Measurements from ENCODE around the gene GIGYF2.
A peak's percentile ranks its signal among the peaks of the same experiment; 100 is the strongest.

Gene GIGYF2

DNA sequence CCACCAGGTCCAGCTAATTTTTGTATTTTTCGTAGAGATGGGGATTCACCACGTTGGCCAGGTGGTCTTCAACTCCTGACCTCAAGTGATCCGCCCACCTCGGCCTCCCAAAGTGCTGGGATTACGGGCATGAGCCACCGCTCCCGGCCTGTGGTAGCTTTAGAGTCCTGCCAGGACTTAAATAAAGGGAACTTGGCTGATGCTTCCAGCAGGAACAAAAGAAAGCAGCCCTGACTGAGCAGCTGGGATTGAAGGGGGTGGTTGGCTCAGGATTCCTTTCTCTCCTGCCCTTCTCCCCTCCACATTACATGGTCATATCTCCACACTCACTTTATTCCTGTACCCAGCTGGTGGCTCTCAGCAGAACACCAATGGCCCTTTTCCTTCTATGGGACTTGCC is 43.7 kb upstream of the GIGYF2 start:
- no peak for ATAC-seq
- TF ChIP-seq ZNF8 (CRISPR knock-in tag; IDR thresholded peaks at IDR 0.05) (no peak), TOX (CRISPR knock-in tag; IDR thresholded peaks at IDR 0.05; ENCODE audit: borderline replicate concordance) (no peak), ZNF565 (CRISPR knock-in tag; conservative IDR thresholded peaks at IDR 0.05; ENCODE audit: low read depth) (no peak), ISL1 (CRISPR knock-in tag; IDR thresholded peaks at IDR 0.05) (no peak), ZC3H10 (CRISPR knock-in tag; IDR thresholded peaks at IDR 0.05) (no peak), SNAI2 (CRISPR knock-in tag; IDR thresholded peaks at IDR 0.05) (no peak)
- TF ChIP-seq, protein P1, sequence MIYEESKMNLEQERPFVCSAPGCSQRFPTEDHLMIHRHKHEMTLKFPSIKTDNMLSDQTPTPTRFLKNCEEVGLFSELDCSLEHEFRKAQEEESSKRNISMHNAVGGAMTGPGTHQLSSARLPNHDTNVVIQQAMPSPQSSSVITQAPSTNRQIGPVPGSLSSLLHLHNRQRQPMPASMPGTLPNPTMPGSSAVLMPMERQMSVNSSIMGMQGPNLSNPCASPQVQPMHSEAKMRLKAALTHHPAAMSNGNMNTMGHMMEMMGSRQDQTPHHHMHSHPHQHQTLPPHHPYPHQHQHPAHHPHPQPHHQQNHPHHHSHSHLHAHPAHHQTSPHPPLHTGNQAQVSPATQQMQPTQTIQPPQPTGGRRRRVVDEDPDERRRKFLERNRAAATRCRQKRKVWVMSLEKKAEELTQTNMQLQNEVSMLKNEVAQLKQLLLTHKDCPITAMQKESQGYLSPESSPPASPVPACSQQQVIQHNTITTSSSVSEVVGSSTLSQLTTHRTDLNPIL (CRISPR knock-in tag; IDR thresholded peaks at IDR 0.05; ENCODE audit: low read depth) = no peak

DNA sequence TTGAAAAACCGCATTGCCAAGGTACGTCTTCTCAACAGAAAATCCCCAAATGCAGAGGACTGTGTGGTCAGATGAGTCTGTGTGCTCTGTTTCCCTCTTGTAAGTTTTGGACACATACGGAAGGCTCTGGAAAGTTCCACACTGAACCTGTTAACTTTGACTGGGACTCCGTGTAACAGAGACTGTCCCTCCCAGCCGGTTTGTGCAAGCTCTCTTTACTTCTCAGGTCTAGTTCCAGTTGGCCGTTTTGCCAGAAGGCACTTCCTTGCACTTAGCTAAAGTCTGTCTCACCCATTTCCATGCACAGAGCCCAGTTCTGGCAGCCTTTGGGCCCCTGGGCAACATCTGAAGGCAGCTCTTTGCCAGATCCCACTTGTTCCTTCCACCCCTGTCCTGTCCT is 41.7 kb upstream of the GIGYF2 start:
- TF ChIP-seq TOX (CRISPR knock-in tag; IDR thresholded peaks at IDR 0.05; ENCODE audit: borderline replicate concordance) (no peak), RARB (CRISPR knock-in tag; IDR thresholded peaks at IDR 0.05) (no peak), ZNF8 (CRISPR knock-in tag; IDR thresholded peaks at IDR 0.05) (no peak), ZFP30 (CRISPR knock-in tag; IDR thresholded peaks at IDR 0.05) (no peak), ISL1 (CRISPR knock-in tag; IDR thresholded peaks at IDR 0.05) (no peak), GLIS3 (CRISPR knock-in tag; IDR thresholded peaks at IDR 0.05) (no peak)
- TF ChIP-seq, protein P2, sequence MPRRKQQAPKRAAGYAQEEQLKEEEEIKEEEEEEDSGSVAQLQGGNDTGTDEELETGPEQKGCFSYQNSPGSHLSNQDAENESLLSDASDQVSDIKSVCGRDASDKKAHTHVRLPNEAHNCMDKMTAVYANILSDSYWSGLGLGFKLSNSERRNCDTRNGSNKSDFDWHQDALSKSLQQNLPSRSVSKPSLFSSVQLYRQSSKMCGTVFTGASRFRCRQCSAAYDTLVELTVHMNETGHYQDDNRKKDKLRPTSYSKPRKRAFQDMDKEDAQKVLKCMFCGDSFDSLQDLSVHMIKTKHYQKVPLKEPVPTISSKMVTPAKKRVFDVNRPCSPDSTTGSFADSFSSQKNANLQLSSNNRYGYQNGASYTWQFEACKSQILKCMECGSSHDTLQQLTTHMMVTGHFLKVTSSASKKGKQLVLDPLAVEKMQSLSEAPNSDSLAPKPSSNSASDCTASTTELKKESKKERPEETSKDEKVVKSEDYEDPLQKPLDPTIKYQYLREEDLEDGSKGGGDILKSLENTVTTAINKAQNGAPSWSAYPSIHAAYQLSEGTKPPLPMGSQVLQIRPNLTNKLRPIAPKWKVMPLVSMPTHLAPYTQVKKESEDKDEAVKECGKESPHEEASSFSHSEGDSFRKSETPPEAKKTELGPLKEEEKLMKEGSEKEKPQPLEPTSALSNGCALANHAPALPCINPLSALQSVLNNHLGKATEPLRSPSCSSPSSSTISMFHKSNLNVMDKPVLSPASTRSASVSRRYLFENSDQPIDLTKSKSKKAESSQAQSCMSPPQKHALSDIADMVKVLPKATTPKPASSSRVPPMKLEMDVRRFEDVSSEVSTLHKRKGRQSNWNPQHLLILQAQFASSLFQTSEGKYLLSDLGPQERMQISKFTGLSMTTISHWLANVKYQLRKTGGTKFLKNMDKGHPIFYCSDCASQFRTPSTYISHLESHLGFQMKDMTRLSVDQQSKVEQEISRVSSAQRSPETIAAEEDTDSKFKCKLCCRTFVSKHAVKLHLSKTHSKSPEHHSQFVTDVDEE (CRISPR knock-in tag; IDR thresholded peaks at IDR 0.05) = no peak
- ATAC-seq = no peak

DNA sequence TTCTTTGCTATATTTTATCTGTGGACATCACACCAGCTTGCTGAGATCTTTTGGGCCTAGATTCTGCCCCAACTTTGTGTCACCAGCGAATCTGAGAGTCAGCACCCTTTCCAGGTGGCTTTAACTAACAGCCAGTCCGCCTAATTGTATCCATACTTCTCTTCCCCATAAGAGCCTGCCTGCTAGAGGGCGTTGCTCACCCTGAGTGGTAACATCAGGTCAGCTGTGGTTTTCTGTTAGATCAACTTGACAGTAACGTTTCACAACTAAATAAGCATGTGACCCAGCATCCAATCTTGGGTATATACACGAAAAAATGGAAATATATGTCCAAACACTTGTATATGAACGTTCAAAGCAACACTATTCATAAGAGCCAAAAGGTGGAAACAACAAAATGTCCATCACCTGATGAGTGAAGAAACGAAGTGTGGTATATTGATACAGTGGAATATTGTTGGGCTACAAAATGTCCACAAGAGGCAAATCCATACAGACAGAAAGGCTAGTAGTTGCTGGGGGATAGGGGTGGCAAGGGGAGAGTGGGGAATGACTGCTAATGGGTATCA is 38.8 kb upstream of the GIGYF2 start:
- no peak for TF ChIP-seq ARNTL (CRISPR knock-in tag; IDR thresholded peaks at IDR 0.05; ENCODE audit: borderline replicate concordance, low read depth)
- no peak for TF ChIP-seq PPARA (CRISPR knock-in tag; IDR thresholded peaks at IDR 0.05; ENCODE audit: borderline replicate concordance)
- TF ChIP-seq BACH2 (CRISPR knock-in tag; IDR thresholded peaks at IDR 0.05; ENCODE audit: borderline replicate concordance) = no peak
- TF ChIP-seq TCF4 (CRISPR knock-in tag; IDR thresholded peaks at IDR 0.05; ENCODE audit: borderline replicate concordance) = no peak
- TF ChIP-seq, protein P3, sequence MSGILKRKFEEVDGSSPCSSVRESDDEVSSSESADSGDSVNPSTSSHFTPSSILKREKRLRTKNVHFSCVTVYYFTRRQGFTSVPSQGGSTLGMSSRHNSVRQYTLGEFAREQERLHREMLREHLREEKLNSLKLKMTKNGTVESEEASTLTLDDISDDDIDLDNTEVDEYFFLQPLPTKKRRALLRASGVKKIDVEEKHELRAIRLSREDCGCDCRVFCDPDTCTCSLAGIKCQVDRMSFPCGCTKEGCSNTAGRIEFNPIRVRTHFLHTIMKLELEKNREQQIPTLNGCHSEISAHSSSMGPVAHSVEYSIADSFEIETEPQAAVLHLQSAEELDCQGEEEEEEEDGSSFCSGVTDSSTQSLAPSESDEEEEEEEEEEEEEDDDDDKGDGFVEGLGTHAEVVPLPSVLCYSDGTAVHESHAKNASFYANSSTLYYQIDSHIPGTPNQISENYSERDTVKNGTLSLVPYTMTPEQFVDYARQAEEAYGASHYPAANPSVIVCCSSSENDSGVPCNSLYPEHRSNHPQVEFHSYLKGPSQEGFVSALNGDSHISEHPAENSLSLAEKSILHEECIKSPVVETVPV (CRISPR knock-in tag; IDR thresholded peaks at IDR 0.05) = no peak
- no peak for TF ChIP-seq ZFP3 (CRISPR knock-in tag; IDR thresholded peaks at IDR 0.05)
- TF ChIP-seq GLIS3 (CRISPR knock-in tag; IDR thresholded peaks at IDR 0.05) = no peak
- 0 out of 3 replicates have a peak, but pooled peaks have one; percentile 40 for ATAC-seq

DNA sequence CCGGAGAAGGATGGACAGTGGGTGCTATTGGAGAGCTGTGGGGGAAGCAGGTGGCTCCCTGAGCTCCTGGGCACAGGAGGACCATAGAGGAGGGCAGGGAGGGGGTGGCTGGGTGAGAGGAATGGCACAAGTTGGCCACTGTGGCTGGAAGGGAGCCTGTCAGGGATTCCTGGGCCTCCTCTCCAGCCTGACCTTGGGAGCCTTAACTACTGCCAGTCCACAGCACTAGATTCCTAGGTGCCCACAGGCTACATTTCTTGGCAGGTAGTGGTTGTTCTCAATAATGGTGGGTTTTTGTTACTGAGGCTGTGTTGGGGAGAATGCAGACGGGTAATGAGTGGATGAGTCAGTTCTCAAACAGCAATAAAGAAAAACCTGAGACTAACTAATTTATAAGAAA is 37.8 kb upstream of the GIGYF2 start:
- TF ChIP-seq PPARA (CRISPR knock-in tag; IDR thresholded peaks at IDR 0.05; ENCODE audit: borderline replicate concordance) = no peak
- no peak for TF ChIP-seq TOX (CRISPR knock-in tag; IDR thresholded peaks at IDR 0.05; ENCODE audit: borderline replicate concordance)
- TF ChIP-seq RARB (CRISPR knock-in tag; IDR thresholded peaks at IDR 0.05) = no peak
- no peak for TF ChIP-seq ESRRG (CRISPR knock-in tag; IDR thresholded peaks at IDR 0.05)
- no peak for TF ChIP-seq ZFP30 (CRISPR knock-in tag; IDR thresholded peaks at IDR 0.05)
- no peak for TF ChIP-seq OSR1 (CRISPR knock-in tag; IDR thresholded peaks at IDR 0.05)
- TF ChIP-seq ZNF8 (CRISPR knock-in tag; IDR thresholded peaks at IDR 0.05) = no peak
- TF ChIP-seq ZC3H10 (CRISPR knock-in tag; IDR thresholded peaks at IDR 0.05) = no peak
- TF ChIP-seq, protein P3 (CRISPR knock-in tag; IDR thresholded peaks at IDR 0.05) = no peak
- TF ChIP-seq, protein P1 (CRISPR knock-in tag; IDR thresholded peaks at IDR 0.05; ENCODE audit: low read depth) = no peak
- TF ChIP-seq, protein P4, sequence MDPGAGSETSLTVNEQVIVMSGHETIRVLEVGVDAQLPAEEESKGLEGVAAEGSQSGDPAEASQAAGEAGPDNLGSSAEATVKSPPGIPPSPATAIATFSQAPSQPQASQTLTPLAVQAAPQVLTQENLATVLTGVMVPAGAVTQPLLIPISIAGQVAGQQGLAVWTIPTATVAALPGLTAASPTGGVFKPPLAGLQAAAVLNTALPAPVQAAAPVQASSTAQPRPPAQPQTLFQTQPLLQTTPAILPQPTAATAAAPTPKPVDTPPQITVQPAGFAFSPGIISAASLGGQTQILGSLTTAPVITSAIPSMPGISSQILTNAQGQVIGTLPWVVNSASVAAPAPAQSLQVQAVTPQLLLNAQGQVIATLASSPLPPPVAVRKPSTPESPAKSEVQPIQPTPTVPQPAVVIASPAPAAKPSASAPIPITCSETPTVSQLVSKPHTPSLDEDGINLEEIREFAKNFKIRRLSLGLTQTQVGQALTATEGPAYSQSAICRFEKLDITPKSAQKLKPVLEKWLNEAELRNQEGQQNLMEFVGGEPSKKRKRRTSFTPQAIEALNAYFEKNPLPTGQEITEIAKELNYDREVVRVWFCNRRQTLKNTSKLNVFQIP (CRISPR knock-in tag; IDR thresholded peaks at IDR 0.05; ENCODE audit: borderline replicate concordance, low read depth) = no peak
- no peak for ATAC-seq

Measured in SK-N-SH treated with all-trans-retinoic acid at 6 μM for 48 hours (cell line).